Measurements from ENCODE around the gene THAP3.

Gene THAP3

DNA sequence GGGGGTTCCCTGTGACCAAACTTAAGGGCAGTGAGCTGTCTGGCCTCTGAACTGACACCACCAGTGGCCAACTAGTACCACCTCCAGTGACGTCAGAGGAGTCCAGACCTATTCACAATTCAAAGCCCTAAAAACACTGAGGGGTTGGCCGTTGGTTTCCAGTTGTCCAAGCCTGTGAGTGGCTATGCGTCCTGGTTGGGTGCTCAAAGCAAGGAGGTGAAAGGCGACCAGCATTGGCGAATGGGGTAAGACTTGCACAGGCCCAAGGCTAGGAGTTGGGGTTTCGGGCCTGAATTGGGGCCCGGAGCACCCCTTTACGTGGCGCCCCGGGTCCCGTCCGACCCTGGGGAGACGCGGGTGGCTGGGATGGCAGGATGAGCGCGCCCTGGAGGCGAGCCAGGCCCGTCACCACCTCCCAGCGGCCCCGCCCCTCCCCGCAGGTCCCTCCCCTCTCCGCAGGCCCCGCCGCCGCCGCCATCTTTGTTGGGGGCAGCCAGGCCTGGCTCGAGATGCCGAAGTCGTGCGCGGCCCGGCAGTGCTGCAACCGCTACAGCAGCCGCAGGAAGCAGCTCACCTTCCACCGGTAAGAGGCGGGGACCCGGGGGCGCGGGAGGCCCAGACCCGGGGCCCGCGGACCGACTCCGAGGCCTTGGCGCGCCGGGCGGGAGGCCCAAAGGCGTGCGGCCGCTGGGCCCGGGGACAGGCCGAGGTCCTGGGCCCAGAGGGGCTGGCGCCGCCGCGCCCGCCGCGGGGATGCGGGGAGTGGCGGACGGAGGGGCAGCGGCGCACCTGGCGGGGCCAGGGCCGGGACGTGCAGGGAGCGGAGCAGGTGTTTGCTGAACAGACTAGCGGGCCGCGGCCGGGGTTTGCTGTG, at the start of gene THAP3:
TSS of gene THAP3 (plus strand) at position 159 of the 874 bp plus-strand sequence. CDS start at position 510, 351 bp downstream.
- peak; percentile 80 to 87 for DNase-seq

- DNase-seq, result no peak
These were observed 46.7 kb upstream of the THAP3 start for GRCh38 chr1:6577831-6578525.

DNA sequence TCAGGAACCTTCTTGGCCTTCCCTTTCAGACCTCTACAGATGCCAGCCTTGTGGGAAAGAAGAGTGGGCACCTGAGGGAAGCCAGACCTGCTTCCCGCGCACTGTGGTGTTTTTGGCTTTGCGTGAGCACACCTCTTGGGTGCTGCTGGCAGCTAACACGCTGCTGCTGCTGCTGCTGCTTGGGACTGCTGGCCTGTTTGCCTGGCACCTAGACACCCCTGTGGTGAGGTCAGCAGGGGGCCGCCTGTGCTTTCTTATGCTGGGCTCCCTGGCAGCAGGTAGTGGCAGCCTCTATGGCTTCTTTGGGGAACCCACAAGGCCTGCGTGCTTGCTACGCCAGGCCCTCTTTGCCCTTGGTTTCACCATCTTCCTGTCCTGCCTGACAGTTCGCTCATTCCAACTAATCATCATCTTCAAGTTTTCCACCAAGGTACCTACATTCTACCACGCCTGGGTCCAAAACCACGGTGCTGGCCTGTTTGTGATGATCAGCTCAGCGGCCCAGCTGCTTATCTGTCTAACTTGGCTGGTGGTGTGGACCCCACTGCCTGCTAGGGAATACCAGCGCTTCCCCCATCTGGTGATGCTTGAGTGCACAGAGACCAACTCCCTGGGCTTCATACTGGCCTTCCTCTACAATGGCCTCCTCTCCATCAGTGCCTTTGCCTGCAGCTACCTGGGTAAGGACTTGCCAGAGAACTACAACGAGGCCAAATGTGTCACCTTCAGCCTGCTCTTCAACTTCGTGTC, 45.9 kb upstream of the THAP3 start:
- no peak for DNase-seq

DNA sequence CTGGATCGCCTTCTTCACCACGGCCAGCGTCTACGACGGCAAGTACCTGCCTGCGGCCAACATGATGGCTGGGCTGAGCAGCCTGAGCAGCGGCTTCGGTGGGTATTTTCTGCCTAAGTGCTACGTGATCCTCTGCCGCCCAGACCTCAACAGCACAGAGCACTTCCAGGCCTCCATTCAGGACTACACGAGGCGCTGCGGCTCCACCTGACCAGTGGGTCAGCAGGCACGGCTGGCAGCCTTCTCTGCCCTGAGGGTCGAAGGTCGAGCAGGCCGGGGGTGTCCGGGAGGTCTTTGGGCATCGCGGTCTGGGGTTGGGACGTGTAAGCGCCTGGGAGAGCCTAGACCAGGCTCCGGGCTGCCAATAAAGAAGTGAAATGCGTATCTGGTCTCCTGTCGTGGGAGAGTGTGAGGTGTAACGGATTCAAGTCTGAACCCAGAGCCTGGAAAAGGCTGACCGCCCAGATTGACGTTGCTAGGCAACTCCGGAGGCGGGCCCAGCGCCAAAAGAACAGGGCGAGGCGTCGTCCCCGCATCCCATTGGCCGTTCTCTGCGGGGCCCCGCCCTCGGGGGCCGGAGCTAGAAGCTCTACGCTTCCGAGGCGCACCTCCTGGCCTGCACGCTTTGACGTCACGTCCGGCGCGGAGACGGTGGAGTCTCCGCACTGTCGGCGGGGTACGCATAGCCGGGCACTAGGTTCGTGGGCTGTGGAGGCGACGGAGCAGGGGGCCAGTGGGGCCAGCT, 45.1 kb upstream of the THAP3 start, which contains the start of gene ZBTB48:
TSS of gene ZBTB48 (plus strand) at position 621 of the 745 bp plus-strand sequence. CDS start 616 bp downstream, outside the sequence.
- DNase-seq, result peak; percentile 99

DNA sequence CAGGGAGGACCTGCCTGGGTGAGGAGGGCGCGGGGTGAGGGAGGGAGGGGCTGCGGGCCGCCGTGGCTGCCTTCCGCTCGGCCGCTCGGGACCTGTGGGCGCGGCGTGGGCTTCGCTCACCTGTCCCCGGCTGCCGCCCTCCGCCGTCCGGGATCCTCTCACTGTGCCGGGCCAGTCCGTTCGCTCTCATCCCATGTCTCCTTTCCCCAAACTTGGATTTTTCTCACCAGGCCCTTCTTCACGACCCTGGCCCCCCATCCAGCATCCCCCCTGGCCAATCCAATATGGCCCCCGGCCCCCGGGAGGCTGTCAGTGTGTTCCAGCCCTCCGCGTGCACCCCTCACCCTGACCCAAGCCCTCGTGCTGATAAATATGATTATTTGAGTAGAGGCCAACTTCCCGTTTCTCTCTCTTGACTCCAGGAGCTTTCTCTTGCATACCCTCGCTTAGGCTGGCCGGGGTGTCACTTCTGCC, 44.5 kb upstream of the THAP3 start:
- no peak for DNase-seq

- no peak for DNase-seq
These were observed 43.9 kb upstream of the THAP3 start for GRCh38 chr1:6580593-6581409.

- peak in 1 of 2 experiments; percentile 33 for DNase-seq
These were observed 42.9 kb upstream of the THAP3 start for GRCh38 chr1:6581561-6582305.

DNA sequence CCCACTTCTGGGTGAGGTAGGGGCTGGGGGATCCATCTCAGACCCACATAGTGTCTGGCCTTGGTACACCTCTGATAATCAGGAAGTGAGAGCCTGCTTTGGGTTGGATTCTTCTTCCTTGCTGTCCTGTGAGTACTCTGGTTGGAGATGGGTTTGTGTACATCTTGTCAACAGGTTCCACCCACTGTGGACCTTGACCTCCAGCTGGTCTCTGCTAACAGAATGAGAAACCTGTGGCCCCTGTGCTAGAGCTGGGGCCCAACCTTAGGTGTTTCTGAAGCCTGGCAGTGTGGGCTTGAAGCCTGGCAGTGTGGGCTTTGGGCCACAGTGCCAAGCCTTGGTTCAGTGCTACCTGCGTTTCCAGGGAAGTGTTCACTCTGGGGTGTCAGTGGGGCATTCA, 42.3 kb upstream of the THAP3 start:
- DNase-seq, result no peak

- no peak for DNase-seq
These were observed 40.3 kb upstream of the THAP3 start for GRCh38 chr1:6584126-6585080.

- DNase-seq, result no peak
These were observed 39.5 kb upstream of the THAP3 start for GRCh38 chr1:6585081-6585722.

GRCh38 chr1:6585841-6586240, 38.8 kb upstream of the THAP3 start:
- no peak for DNase-seq

DNA sequence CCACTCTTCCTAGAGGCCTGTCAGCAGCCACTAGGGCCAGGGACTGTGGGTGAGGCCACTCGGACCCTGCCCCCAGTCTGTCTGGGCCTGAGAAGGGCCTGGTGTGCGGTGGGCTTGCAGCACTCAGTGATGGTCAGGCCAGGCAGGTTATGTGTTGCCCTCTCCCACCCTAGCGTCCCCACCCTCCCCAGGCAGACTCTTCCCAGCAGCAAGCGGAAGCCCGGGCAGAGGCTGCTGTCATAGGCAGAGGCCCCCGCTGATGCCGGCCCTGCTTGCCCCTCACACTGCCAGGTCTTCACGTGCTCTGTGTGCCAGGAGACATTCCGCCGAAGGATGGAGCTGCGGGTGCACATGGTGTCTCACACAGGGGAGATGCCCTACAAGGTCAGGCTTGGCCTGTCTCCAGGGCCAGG, 38.3 kb upstream of the THAP3 start:
- no peak for DNase-seq

- peak; percentile 38 to 73 for DNase-seq
These were observed 37.2 kb upstream of the THAP3 start for GRCh38 chr1:6587261-6588005.

DNA sequence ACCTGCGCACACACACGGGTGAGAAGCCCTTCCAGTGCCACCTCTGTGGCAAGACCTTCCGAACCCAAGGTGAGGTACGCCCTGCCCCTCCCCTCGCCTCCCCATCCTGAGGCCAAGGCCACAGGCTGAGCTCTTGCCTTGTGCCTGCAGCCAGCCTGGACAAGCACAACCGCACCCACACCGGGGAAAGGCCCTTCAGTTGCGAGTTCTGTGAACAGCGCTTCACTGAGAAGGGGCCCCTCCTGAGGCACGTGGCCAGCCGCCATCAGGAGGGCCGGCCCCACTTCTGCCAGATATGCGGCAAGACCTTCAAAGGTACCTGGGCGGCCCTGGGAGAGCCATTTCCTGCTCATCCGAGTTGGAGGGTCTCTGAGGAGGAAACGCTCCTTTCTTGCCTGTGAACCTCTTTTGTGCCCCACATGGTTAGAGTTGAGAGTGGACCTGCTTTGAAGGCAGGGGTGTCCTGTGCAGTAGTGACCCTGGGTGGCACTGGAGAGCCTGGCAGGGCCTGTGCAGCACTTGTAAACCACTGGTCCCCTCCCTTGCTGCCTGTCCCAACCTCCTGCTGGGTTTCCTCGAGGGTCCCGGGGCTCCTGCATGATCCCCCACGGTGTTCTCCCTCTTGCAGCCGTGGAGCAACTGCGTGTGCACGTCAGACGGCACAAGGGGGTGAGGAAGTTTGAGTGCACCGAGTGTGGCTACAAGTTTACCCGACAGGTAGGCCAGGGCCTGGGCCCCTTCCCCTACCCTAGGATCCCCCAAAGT, 36.4 kb upstream of the THAP3 start:
- DNase-seq, result no peak

- DNase-seq, result no peak
These were observed 35.7 kb upstream of the THAP3 start for GRCh38 chr1:6588893-6589520.

DNA sequence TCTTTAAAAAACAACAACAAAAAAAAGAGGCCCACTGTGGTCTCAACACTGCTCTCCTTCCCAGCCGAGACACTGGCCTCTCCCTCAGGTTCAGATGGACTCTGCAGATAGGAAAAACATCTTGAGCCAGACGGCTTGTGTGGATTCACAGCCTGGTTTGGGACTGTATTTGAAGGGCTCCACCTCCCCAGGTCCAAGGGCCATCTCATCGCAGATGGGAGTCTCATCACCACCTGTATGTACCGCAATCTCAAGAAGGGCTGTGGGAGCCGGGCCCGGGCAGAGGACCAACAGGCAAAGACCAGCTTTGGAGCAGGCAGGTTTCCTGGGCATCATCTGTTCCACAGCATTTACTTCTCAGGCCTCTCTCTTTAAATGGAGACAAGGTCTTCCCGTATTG, 34.6 kb upstream of the THAP3 start:
- DNase-seq, result no peak

DNA sequence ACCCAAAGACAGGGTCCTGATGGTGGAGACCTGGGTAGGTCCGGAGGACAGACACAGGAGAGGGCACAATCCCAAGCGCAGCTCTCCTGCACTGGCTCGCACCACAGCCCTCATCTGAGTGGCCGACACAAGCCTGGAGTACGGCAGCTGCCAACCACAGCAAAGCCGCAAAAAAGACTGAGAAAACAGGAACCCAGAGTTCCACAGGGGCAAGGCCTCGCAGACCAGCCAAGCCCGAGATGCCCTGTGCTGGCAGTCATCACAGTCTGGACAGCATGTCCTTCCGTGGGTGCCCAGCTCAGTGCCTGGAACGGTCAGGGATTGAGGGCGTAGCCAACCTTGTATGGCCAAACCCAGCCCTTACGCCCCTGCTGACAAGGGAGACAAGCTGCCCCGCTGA, 33.4 kb upstream of the THAP3 start:
- no peak for DNase-seq
